Vagina (tissue), 2 donors: ENCODE results near the gene CCDC177.

Source experiments
- POLR2A ChIP-seq, 2 donors: fragments of 450-650 bp; IDR thresholded peaks; one replicate each; pipeline ENCODE4 v1.6.1; 2017; ENCODE audit warnings: antibody characterized with exemption in 2 of 2, mild to moderate bottlenecking in 2 of 2, moderate library complexity in 2 of 2
- POLR2AphosphoS5 ChIP-seq, 2 donors: sonication (generic); formaldehyde crosslinking; IDR thresholded peaks; one replicate each; pipeline ENCODE4 v1.9.0; 2017; ENCODE audit warnings: antibody characterized with exemption in 2 of 2, mild to moderate bottlenecking in 2 of 2, low read depth in 1 of 2; ENCODE audit not compliant: insufficient read depth in 1 of 2
- TF ChIP-seq, protein P1 (sequence below), 3 experiments: fragments of 450-650 bp in 2 of 3; fragments of 200-600 bp in 1 of 3; sonication (generic) in 1 of 3; IDR thresholded peaks; one replicate each; pipeline ENCODE4 v1.5.1; 2017 to 2019; ENCODE audit warnings: antibody characterized with exemption in 3 of 3, mild to moderate bottlenecking in 2 of 3, moderate library complexity in 2 of 3

DNA sequence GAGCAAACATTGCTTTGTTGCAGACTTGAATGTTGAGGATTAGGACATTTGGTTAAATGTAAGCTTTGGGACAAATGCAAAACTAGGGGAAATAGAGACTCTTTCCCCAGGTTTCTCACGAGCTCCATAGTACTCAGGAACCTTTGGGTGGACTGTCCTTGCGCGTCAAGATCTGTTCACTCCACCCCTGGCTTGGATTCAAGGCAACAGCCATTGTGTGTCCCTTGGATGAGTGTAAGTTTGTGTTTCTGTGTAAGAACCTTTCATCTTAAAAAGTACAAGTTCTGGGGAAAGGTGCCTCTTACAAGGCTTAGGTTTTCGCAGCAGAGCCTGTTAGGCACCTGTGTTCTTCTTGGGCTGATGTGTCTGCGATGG, 40.4 kb upstream of the CCDC177 start:
- TF ChIP-seq, protein P1, sequence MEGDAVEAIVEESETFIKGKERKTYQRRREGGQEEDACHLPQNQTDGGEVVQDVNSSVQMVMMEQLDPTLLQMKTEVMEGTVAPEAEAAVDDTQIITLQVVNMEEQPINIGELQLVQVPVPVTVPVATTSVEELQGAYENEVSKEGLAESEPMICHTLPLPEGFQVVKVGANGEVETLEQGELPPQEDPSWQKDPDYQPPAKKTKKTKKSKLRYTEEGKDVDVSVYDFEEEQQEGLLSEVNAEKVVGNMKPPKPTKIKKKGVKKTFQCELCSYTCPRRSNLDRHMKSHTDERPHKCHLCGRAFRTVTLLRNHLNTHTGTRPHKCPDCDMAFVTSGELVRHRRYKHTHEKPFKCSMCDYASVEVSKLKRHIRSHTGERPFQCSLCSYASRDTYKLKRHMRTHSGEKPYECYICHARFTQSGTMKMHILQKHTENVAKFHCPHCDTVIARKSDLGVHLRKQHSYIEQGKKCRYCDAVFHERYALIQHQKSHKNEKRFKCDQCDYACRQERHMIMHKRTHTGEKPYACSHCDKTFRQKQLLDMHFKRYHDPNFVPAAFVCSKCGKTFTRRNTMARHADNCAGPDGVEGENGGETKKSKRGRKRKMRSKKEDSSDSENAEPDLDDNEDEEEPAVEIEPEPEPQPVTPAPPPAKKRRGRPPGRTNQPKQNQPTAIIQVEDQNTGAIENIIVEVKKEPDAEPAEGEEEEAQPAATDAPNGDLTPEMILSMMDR (IDR thresholded peaks at IDR 0.05): no peak
- TF ChIP-seq POLR2AphosphoS5 (IDR thresholded peaks at IDR 0.05; ENCODE audit: insufficient read depth in 1 of 2, low read depth in 1 of 2): no peak
- TF ChIP-seq POLR2A (IDR thresholded peaks at IDR 0.05): no peak
